GM23248 (cell line): ENCODE results near the gene ATP9A. TPM values are rescaled to one million over a fixed set of nuclear protein-coding genes. Genes with fewer than 3 reads are reported as not detected.
A peak's percentile ranks its signal among the peaks of the same experiment; 100 is the strongest.

Experiments
- DNase-seq: peaks from one replicate; pipeline ENCODE4 v3.0.0-alpha.2; 2015
- H2AFZ ChIP-seq: fragments of 200-600 bp; sonication (generic); 2 replicates; pipeline ENCODE4 v1.6.1; 2016; ENCODE audit warnings: antibody characterized with exemption
- H3F3A ChIP-seq: fragments of 200-600 bp; sonication (generic); 2 replicates; pipeline ENCODE4 v1.6.1; 2016; ENCODE audit warnings: mild to moderate bottlenecking, antibody characterized with exemption, mixed run types; ENCODE audit not compliant: insufficient read depth
- H3K27ac ChIP-seq: fragments of 200-600 bp; sonication (generic); 2 replicates; pipeline ENCODE4 v1.5.1; 2016; ENCODE audit warnings: mild to moderate bottlenecking
- H3K27me3 ChIP-seq: fragments of 200-600 bp; sonication (generic); replicated peaks from 2 replicates; pipeline ENCODE4 v1.6.1; 2016; ENCODE audit warnings: mild to moderate bottlenecking; ENCODE audit not compliant: insufficient read depth
- H3K36me3 ChIP-seq: fragments of 200-600 bp; sonication (generic); 2 replicates; pipeline ENCODE4 v1.6.1; 2016; ENCODE audit warnings: low read depth, mild to moderate bottlenecking
- H3K4me1 ChIP-seq: fragments of 200-600 bp; sonication (generic); 2 replicates; pipeline ENCODE4 v1.6.1; 2016; ENCODE audit warnings: mild to moderate bottlenecking; ENCODE audit not compliant: insufficient read depth
- H3K4me2 ChIP-seq: fragments of 200-600 bp; sonication (generic); one replicate; pipeline ENCODE4 v1.6.1; 2016; ENCODE audit warnings: mild to moderate bottlenecking; ENCODE audit not compliant: unreplicated experiment
- H3K4me3 ChIP-seq: fragments of 200-600 bp; sonication (generic); 2 replicates; pipeline ENCODE4 v1.5.1; 2016; ENCODE audit warnings: mild to moderate bottlenecking
- H3K79me2 ChIP-seq: fragments of 200-600 bp; sonication (generic); 2 replicates; pipeline ENCODE4 v1.6.1; 2016; ENCODE audit warnings: mild to moderate bottlenecking; ENCODE audit not compliant: insufficient read depth
- H3K9ac ChIP-seq: fragments of 200-600 bp; sonication (generic); 2 replicates; pipeline ENCODE4 v1.6.1; 2016; ENCODE audit warnings: mild to moderate bottlenecking
- H3K9me2 ChIP-seq: fragments of 200-600 bp; sonication (generic); 2 replicates; pipeline ENCODE4 v1.6.1; 2016; ENCODE audit warnings: mixed run types, mild to moderate bottlenecking, moderate library complexity; ENCODE audit not compliant: insufficient read depth
- H3K9me3 ChIP-seq: fragments of 200-600 bp; sonication (generic); one replicate; pipeline ENCODE4 v1.6.1; 2017; ENCODE audit warnings: low read depth
- H4K20me1 ChIP-seq: fragments of 200-600 bp; sonication (generic); 2 replicates; pipeline ENCODE4 v1.6.0; 2016; ENCODE audit not compliant: insufficient read depth
- EZH2 ChIP-seq: fragments of 200-600 bp; sonication (generic); IDR thresholded peaks from 2 replicates; pipeline ENCODE4 v1.6.1; 2018; ENCODE audit warnings: antibody characterized with exemption, mild to moderate bottlenecking; ENCODE audit not compliant: insufficient read depth, poor library complexity, severe bottlenecking
- EZH2phosphoT487 ChIP-seq: fragments of 200-600 bp; sonication (generic); IDR thresholded peaks from 2 replicates; pipeline ENCODE4 v1.6.1; 2018; ENCODE audit warnings: antibody characterized with exemption, moderate library complexity, mild to moderate bottlenecking, low read depth; ENCODE audit not compliant: insufficient read depth
- WGBS, 2 experiments: methylation state at CpG; one replicate each; pipeline ENCODE4 v1.1.6; 2015 to 2017; ENCODE audit warnings: low lambda C conversion rate in 2 of 2, low coverage in 1 of 2; ENCODE audit errors: missing lambda C conversion rate in 2 of 2; 5-methylcytosine and 5-hydroxymethylcytosine counted together
- in situ Hi-C: fragments of 300-500 bp; cut with MboI; formaldehyde crosslinking; loops from 2 replicates; pipeline ENCODE4 v1.15.0; 2020
- polyA plus RNA-seq: library from polyadenylated mRNA; unstranded; fragments of >200 nt; fragmentation: Nextera tagmentation; extraction: Ambion mirVana; gene quantifications from 2 replicates; pipeline ENCODE4 v1.2.1, GENCODE V29; 2016
- total RNA-seq: library from RNA; depleted of rRNA; stranded (reverse); fragments of >200 nt; shearing (Covaris generic); gene quantifications from 2 replicates; pipeline ENCODE4 v1.2.3, GENCODE V29; 2014

Gene ATP9A
- total and polyA plus RNA-seq, 2 experiments from 2014 or later, result 6.9 to 15.9 TPM

DNA sequence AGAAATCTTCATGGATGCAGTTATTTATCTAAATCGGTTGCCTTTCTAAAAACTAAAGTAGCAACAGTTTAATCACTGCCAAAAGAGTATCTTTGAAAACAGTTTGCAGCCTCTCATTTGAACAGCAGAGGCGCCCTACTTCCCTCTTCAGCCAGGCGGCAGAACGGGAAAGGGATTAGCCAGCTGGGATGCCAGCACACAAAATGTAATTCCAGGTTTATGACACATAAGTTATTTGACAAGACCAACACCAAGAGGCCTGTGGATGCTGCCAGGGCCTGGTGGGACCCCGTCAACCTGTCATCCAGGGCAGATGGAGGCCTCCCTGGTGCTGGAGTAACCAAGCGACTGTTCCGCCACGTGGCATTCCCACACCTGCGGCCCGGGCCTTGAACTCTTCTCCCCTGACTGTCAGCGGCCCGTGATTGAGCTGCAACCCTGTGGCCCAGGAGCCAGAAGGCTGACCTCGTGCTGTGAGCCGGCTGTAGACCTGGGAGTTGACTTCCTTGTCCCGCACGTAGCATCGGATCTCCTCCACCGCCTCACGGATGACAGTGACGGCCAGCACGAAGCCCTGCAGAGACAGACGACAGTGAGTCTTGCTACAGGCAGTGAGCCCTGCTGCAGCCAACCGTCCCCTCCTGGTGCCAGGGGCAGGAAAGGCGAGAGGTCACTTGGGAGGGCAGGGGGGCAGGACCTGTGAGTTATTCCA lies 55.5 kb downstream of the ATP9A start:
- no peak overlapping the region for H2AFZ ChIP-seq
- H3K36me3 ChIP-seq, result no peaks in the 10 kb centered on the region
- peak; percentile 44 for DNase-seq
- no peaks in the 10 kb centered on the region for H3K9me2 ChIP-seq
- no peaks in the 10 kb centered on the region for H3K79me2 ChIP-seq
- TF ChIP-seq EZH2, result no peak
- TF ChIP-seq EZH2phosphoT487, result no peak
- 82 to 83% methylated on average over 24 of the region's 24 CpGs for WGBS, 2 experiments
- H3K9me3 ChIP-seq, result no peaks in the 10 kb centered on the region
- in situ Hi-C loops, result no loop called here
- H3K27me3 ChIP-seq, result no peaks in the 10 kb centered on the region
- no peak overlapping the region for H3K9ac ChIP-seq
- H3K4me1 ChIP-seq, result no peaks in the 10 kb centered on the region
- no peak overlapping the region for H3K4me3 ChIP-seq
- H3F3A ChIP-seq, result no peaks in the 10 kb centered on the region
- H4K20me1 ChIP-seq, result no peaks in the 10 kb centered on the region
- no peak overlapping the region for H3K4me2 ChIP-seq
- no peak overlapping the region for H3K27ac ChIP-seq

DNA sequence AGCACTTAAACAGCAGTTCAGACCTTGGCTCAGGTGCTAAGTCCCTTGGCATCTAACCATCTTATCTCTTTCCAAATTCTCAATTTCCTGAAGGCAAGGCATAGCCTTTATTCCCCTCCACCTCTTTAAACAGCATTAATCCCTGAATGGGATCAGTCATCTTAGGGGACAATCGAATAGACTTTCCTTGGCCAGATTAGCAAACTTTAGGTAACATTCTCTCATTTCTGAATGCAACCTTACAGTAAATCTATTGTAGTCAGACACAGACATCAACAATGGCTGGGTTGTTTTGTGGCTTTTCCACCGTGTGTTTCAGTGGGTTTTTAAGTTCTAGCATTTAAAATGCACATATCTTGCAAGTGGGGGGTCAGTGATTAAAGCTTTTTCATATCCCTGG lies 56.8 kb downstream of the ATP9A start:
- no peaks in the 10 kb centered on the region for H4K20me1 ChIP-seq
- no peak for DNase-seq
- no peaks in the 10 kb centered on the region for H3F3A ChIP-seq
- H3K36me3 ChIP-seq, result no peaks in the 10 kb centered on the region
- H3K9ac ChIP-seq, result no peak overlapping the region
- no peaks in the 10 kb centered on the region for H3K9me2 ChIP-seq
- 96 to 98% methylated on average over 2 of the region's 2 CpGs for WGBS, 2 experiments
- no peaks in the 10 kb centered on the region for H3K79me2 ChIP-seq
- no peaks in the 10 kb centered on the region for H3K27me3 ChIP-seq
- no peak overlapping the region for H3K4me3 ChIP-seq
- H3K9me3 ChIP-seq, result no peaks in the 10 kb centered on the region
- H3K27ac ChIP-seq, result no peak overlapping the region
- in situ Hi-C loops, result no loop called here
- H2AFZ ChIP-seq, result no peak overlapping the region
- H3K4me1 ChIP-seq, result no peaks in the 10 kb centered on the region
- no peak overlapping the region for H3K4me2 ChIP-seq
- TF ChIP-seq EZH2 (no peak), EZH2phosphoT487 (no peak)

DNA sequence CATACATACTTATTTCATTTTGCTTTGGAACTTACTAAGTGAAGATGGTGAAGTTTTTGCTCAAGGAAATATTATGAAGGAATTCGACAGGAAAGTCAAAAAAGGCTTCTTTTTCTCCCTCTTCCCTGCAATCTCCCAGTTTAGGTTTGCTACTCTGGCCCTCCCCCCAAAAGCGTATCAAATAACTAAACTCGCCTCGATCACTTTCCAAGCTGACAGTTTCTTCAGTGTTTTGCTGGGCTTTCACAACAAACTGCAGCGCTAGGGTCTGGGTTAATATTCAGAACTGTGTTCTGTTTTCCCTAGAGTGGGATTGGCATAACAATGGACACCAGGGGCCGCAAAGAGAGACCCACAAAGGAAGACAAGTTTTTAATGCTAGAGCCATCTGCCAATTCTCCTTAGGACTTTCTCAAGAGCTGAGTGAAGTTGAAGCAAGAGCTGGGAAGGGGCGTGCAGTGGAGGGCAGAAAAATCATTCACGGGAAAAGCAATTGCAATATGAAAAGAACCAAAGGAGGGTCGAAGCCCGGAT lies 57.8 kb downstream of the ATP9A start:
- Histone ChIP-seq H3K36me3 (no peaks in the 10 kb centered on the region), H3K9me2 (no peaks in the 10 kb centered on the region), H3K9ac (no peak overlapping the region), H3K4me2 (no peak overlapping the region), H3K4me3 (no peak overlapping the region), H2AFZ (no peak overlapping the region), H3K79me2 (no peaks in the 10 kb centered on the region), H3K27me3 (no peaks in the 10 kb centered on the region), H3K27ac (no peak overlapping the region), H3F3A (no peaks in the 10 kb centered on the region), H3K4me1 (no peaks in the 10 kb centered on the region), H3K9me3 (no peaks in the 10 kb centered on the region), H4K20me1 (no peaks in the 10 kb centered on the region)
- 80 to 82% methylated on average over 10 of the region's 10 CpGs for WGBS, 2 experiments
- in situ Hi-C loops, result no loop called here
- TF ChIP-seq EZH2phosphoT487, result no peak
- TF ChIP-seq EZH2, result no peak
- no peak for DNase-seq

DNA sequence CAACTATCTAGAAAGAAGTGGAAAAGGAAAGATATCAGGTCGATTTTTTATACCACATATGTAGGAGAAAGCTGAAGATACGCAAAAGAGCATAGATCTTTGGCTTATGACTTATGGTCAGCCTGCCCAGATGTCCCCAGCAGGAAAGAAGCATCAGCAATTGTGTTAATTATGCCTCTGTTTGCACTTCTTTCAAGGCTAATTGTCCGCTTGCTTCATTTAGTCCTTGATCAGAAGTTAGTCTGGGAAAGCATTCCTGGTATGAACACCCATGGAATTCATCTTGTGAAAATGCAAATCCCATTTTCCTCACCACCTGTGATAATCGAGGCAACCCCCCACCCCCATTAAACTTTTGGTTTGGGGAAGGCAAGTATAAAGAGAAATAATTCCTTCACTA lies 62.8 kb downstream of the ATP9A start:
- in situ Hi-C loops, result no loop called here
- no peak overlapping the region for H3K27ac ChIP-seq
- no peaks in the 10 kb centered on the region for H3K36me3 ChIP-seq
- H2AFZ ChIP-seq, result no peak overlapping the region
- no peaks in the 10 kb centered on the region for H3K9me3 ChIP-seq
- WGBS, 2 experiments, result 73 to 75% methylated on average over 4 of the region's 4 CpGs
- no peaks in the 10 kb centered on the region for H3K27me3 ChIP-seq
- no peaks in the 10 kb centered on the region for H3K4me1 ChIP-seq
- TF ChIP-seq EZH2phosphoT487 (no peak), EZH2 (no peak)
- no peak overlapping the region for H3K4me3 ChIP-seq
- H3K79me2 ChIP-seq, result no peaks in the 10 kb centered on the region
- H4K20me1 ChIP-seq, result no peaks in the 10 kb centered on the region
- no peaks in the 10 kb centered on the region for H3K9me2 ChIP-seq
- no peak overlapping the region for H3K4me2 ChIP-seq
- DNase-seq, result no peak
- no peaks in the 10 kb centered on the region for H3F3A ChIP-seq
- H3K9ac ChIP-seq, result no peak overlapping the region
